Activated CD8-positive, alpha-beta memory T cell treated with anti-CD3 and anti-CD28 coated beads, Interleukin-2, amount 50 U/mL, for 24 hours (primary cell): ENCODE measurements around the gene IFIT2.
"Not testable (repeated sequence)": the region's sequence is repeated elsewhere in the genome, so short reads cannot be mapped to it uniquely, and the experiment has no call there.

Experiments
- DNase-seq: peaks from one replicate; pipeline ENCODE4 v3.0.0-alpha.2; 2020; ENCODE audit errors: extremely low read depth

The IFIT2 gene

DNA sequence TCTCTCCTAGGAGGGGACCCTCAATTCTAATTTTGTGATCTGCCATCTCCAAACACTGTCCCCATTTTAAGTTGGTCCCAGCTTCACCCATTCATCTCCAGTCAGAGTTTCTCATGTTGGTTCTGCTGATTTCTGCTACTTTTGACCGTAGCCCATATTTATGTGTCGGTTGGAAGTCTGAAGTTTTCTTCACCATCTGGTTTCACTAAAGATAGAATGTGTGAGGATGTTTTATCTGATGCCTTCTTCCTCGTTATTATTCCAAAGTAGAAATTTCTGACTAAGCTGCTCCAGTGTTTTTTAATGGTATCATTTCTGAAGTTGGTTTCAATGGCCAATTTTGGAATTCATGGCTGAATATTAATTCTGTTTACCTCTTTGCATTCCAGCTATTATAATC is 21.3 kb upstream of the IFIT2 start:
- no peak for DNase-seq

- no peak for DNase-seq
These were observed 20.0 kb upstream of the IFIT2 start for GRCh38 chr10:89281606-89282395.

- no peak for DNase-seq
These were observed 18.6 kb upstream of the IFIT2 start for GRCh38 chr10:89283025-89283935.

DNA sequence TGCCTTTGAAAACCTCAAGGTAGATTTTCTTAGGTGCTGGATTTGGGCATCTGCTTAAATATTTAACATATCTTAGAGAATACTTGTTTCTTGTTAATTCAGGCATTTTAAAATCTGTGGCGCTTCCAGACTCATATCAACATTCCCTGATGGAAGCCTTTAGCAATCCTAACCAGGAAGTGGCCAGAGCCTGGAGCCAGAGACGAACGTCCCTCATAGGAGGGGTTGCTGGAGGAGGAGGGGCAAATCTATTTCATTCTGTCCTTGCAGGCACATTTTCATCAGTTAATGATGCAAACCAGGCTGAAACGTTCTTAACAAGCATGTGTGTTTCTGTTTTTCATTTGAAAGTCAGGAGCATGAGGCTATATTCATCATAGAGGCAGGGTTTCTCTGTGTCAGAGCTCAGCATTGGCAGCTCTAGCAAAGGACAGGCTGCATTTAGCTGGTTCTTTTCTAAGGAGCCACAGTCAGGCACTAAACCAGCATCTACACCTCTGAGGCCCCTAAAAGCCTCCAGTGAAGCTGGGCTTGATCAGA is 17.8 kb upstream of the IFIT2 start:
- DNase-seq = no peak

DNA sequence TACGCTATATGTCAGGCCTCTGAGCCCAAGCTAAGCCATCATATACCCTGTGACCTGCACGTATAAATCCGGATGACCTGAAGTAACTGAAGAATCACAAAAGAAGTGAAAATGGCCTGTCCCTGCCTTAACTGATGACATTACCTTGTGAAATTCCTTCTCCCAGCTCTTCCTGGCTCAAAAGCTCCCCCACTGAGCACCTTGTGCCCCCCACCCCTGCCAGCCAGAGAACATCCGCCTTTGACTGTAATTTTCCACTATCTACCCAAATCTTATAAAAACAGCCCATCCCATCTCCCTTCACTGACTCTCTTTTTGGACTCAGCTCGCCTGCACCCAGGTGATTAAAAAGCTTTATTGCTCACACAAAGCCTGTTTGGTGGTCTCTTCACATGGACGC is 17.1 kb upstream of the IFIT2 start:
- not testable (repeated sequence) for DNase-seq

DNA sequence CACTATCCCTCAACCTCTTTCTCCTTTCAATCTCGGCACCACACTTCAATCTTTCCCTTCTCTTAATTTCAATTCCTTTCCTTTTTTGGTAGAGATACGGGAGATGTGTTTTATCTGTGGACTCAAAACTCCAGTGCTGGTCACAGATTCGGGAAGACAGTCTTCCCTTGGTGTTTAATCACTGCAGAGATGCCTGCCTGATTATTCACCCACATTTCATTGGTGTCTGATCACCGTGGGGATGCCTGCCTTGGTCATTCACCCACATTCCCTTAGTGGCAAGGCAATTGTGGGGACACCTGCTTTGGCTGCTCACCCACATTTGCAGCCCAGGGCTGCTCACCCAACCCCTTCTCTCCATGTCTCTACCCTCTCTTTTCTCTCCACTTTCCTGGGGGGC is 16.5 kb upstream of the IFIT2 start:
- DNase-seq = not testable (repeated sequence)

GRCh38 chr10:89294721-89295239 is 7.1 kb upstream of the IFIT2 start:
- DNase-seq = no peak

- no peak for DNase-seq
These were observed 6.2 kb upstream of the IFIT2 start for GRCh38 chr10:89295597-89295996.

GRCh38 chr10:89296220-89296648 is 5.6 kb upstream of the IFIT2 start:
- no peak for DNase-seq

DNA sequence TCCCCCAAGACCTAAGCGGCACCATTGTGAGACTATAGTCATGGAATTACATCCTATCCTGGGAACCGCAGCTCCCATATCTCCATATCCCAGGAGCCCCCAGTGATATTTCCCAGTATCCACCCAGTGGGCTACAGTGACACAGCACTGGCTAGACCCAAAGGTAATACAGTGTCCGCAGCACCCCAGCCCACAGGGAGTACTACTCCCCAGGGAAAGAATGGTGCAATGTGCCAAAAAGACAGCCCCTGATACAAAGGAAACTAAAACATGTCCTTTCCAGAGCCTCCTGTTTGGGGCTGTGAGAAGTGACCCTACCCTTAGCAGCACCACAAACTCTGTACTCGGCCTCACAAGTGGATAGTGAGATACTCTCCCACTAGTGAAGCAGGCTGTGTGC is 4.5 kb upstream of the IFIT2 start:
- no peak for DNase-seq

DNA sequence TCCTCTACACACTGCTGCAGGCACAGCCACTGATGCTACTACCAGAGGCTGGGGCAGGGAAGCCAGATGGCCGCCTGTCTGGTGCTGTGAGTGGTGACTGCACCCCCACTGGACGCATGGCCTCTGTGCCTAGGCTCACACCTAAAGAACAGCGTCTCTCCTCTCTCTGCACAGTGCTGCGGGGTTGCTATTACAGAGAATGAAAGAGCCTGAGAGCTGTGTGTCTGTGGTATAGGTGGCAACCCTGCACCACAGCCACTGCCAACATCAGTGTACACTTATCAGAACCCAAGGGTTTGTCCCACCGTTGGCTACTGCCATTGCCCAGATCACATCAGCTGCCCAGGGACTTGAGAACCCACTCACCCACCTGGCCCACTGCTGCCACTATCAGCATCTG is 4.1 kb upstream of the IFIT2 start:
- no peak for DNase-seq

DNA sequence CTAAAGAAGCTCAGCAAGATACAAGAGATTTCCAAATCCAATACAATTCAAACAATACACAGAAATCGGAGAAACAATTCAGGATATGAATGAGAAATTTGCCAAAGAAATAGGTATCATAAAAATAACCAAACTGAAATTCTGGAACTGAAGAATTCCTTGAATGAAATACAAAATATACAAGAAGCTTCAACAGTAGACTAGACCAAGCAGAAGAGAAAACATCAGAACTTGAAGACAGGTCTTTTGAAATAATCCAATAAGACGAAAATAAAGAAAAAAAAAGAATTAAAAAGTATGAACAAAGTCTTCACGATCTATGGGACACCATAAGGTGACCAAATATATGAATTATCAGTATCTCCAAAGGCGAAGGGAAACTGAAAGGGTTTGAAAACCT is 2.8 kb upstream of the IFIT2 start:
- no peak for DNase-seq

- DNase-seq = no peak
These were observed 614 bp upstream of the IFIT2 start for GRCh38 chr10:89301232-89301631.

- DNase-seq = no peak
These were observed 779 bp downstream of the IFIT2 start for GRCh38 chr10:89302625-89303024.

DNA sequence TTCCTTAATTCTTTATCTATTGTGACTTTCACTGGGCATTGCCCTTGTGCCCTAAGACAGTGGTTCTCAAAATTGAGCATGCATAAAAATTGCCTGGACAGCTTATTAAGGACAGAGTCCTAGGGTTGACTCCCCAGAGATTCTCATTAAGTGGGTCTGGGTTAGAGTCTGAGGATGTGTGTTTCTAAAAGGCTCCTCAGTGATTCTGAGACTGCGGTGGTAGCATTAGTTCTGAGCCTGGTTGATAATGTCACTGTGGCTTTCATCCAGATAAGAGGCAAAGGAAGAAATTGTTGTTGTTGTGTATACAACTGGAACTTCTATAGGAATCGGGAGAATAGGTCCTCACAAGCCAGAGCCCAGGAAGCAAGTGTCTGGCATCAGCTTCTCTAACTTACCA is 1.3 kb downstream of the IFIT2 start:
- no peak for DNase-seq

DNA sequence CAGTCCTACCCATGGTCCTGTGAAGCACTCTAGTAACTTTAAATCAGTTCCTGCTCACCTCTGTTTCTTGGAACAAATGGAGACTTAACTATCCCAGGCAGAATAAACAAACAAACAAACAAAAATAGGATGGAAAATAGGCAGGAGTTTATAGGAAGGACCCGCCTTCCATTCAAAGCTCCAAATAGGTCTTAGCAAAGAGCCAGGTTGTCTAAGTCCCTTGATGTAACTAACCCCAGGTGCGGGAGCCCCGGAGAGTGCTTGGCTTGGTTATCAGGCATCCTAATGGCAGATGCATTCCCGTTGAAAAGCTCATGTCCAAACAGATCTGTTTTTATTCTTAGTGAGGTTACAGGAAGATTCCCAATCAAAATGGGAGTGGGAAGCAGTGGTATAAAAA is 2.2 kb downstream of the IFIT2 start:
- DNase-seq = no peak

GRCh38 chr10:89304446-89304845 is 2.6 kb downstream of the IFIT2 start:
- DNase-seq = no peak

GRCh38 chr10:89304925-89305324 is 3.1 kb downstream of the IFIT2 start:
- no peak for DNase-seq

DNA sequence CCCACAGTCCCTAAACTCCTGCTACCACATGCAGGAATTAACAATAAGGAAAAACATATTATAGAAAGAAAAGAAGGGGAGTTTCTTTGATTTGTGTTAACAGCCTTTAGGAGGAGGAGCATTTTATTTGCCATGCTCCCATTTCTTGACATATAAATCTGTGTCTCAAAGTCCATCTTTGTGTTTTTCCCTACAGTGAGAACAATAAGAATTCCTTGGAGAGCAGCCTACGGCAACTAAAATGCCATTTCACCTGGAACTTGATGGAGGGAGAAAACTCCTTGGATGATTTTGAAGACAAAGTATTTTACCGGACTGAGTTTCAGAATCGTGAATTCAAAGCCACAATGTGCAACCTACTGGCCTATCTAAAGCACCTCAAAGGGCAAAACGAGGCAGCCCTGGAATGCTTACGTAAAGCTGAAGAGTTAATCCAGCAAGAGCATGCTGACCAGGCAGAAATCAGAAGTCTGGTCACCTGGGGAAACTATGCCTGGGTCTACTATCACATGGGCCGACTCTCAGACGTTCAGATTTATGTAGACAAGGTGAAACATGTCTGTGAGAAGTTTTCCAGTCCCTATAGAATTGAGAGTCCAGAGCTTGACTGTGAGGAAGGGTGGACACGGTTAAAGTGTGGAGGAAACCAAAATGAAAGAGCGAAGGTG is 4.1 kb downstream of the IFIT2 start:
- DNase-seq = no peak

GRCh38 chr10:89306434-89307268 is 4.8 kb downstream of the IFIT2 start:
- DNase-seq = no peak

GRCh38 chr10:89307269-89307577 is 5.4 kb downstream of the IFIT2 start:
- no peak for DNase-seq
